ENCODE data around the gene NRDE2.

NRDE2 gene

DNA sequence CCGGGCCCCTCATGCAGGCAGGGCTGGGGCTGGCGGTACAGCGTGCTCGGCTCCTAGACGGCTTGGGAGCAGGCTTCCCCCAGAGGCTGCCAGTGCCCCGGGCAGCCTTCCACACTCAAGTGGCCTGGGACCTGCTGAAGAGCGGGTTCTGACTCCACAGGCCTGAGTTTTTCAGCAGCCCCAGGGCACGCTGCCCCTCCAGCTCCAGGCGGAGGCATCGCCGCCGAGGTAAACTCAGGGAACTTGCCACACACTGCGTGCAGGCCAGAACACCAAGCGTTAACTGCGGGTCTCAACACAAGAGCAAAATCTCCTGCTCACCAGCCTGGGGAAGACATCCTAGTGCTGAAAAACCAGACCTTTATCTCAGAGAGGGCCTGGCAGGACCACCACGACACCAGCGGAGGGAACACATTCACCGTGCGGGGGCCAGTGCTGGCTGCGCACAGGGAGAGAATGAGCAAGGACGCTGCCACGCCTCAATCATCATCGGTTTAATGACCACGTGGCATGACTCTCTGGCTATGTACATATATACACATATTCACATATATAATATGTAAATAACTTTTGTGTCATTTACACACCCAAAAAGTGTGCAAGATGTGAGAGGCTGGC is 54.1 kb downstream of the NRDE2 start:
- no peak for FAIRE-seq
- no peak for DNase-seq (ENCODE audit: insufficient read length)
- no peak for TF ChIP-seq POLR2A (IDR thresholded peaks at IDR 0.05; ENCODE audit: low read depth, low read length)
- TF ChIP-seq TAF1 (IDR thresholded peaks at IDR 0.05; ENCODE audit: borderline replicate concordance, low read depth, low read length): no peak
- no peak for TF ChIP-seq POLR2AphosphoS5 (IDR thresholded peaks at IDR 0.05; ENCODE audit: low read depth, low read length)

GRCh38 chr14:90276646-90277367 is 54.9 kb downstream of the NRDE2 start:
- FAIRE-seq (no peak), DNase-seq (ENCODE audit: insufficient read length) (no peak)
- no peak for TF ChIP-seq TAF1 (IDR thresholded peaks at IDR 0.05; ENCODE audit: borderline replicate concordance, low read depth, low read length)
- TF ChIP-seq POLR2AphosphoS5 (IDR thresholded peaks at IDR 0.05; ENCODE audit: low read depth, low read length): no peak
- TF ChIP-seq POLR2A (IDR thresholded peaks at IDR 0.05; ENCODE audit: low read depth, low read length): no peak

GRCh38 chr14:90275820-90276219 is 55.9 kb downstream of the NRDE2 start:
- FAIRE-seq: no peak
- TF ChIP-seq TAF1 (IDR thresholded peaks at IDR 0.05; ENCODE audit: borderline replicate concordance, low read depth, low read length) (no peak), POLR2AphosphoS5 (IDR thresholded peaks at IDR 0.05; ENCODE audit: low read depth, low read length) (no peak), POLR2A (IDR thresholded peaks at IDR 0.05; ENCODE audit: low read depth, low read length) (no peak)
- DNase-seq (ENCODE audit: insufficient read length): no peak

- FAIRE-seq (no peak), DNase-seq (ENCODE audit: insufficient read length) (no peak)
- no peak for TF ChIP-seq TAF1 (IDR thresholded peaks at IDR 0.05; ENCODE audit: borderline replicate concordance, low read depth, low read length)
- no peak for TF ChIP-seq POLR2A (IDR thresholded peaks at IDR 0.05; ENCODE audit: low read depth, low read length)
- TF ChIP-seq POLR2AphosphoS5 (IDR thresholded peaks at IDR 0.05; ENCODE audit: low read depth, low read length): no peak
Observed at GRCh38 chr14:90275458-90275814, 56.3 kb downstream of the NRDE2 start.

DNA sequence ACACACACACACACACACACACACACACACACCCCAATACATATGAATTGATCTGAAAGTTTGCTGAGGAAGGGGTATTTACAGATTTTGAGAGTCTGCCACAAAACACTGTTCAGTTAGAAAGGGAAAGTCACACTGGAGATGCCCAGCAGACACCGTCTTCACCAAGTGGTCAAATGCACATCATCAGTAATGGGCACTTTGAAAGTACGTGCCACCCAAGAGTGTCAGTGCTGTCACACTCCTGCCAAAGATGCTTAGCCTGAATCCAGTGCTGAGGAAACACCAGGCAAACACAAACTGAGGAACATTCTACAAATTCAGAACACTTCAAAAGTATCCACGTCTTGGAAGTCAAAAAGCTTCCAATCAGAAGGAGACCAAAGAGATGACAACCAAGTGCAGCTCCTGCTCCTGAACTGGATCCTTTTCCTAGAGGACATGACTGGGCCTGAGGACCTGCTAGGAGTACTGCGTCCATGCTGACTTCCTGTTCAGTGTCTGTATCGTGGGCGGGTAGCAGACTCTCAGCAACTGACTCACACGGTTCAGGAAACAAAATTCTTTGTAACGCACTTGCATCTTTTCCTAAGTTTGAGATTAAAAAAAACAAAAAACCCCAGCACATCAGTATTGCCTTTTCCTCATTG is 56.8 kb downstream of the NRDE2 start:
- DNase-seq (ENCODE audit: insufficient read length): no peak
- TF ChIP-seq POLR2A (IDR thresholded peaks at IDR 0.05; ENCODE audit: low read depth, low read length) (no peak), TAF1 (IDR thresholded peaks at IDR 0.05; ENCODE audit: borderline replicate concordance, low read depth, low read length) (no peak), POLR2AphosphoS5 (IDR thresholded peaks at IDR 0.05; ENCODE audit: low read depth, low read length) (peak; percentile 27; the same call in 1 of the 2 replicates)
- no peak for FAIRE-seq

GRCh38 chr14:90274019-90274418 is 57.7 kb downstream of the NRDE2 start:
- DNase-seq (ENCODE audit: insufficient read length) (no peak), FAIRE-seq (no peak)
- no peak for TF ChIP-seq POLR2A (IDR thresholded peaks at IDR 0.05; ENCODE audit: low read depth, low read length)
- peak; percentile 42; the same call in 1 of the 2 replicates for TF ChIP-seq POLR2AphosphoS5 (IDR thresholded peaks at IDR 0.05; ENCODE audit: low read depth, low read length)

DNA sequence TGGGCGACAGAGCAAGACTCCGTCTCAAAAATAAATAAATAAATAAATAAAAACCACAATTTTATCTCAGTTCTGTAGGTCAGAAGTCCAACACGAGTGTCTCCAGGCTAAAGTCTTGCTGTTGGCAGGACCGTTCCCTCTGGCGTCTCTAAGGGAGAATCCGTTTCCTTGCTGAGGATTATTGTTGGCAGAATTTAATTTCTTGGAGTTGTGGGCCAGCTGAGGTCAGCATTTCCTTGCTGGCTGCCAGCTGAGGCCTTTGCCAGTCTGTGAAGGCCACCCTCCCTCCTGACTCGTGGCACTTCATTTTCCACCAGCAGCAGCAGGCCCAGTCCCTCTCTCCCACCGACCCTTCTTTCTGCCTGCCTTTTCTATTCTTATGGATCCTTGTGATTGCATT is 58.2 kb downstream of the NRDE2 start:
- no peak for TF ChIP-seq POLR2A (IDR thresholded peaks at IDR 0.05; ENCODE audit: low read depth, low read length)
- no peak for TF ChIP-seq TAF1 (IDR thresholded peaks at IDR 0.05; ENCODE audit: borderline replicate concordance, low read depth, low read length)
- TF ChIP-seq POLR2AphosphoS5 (IDR thresholded peaks at IDR 0.05; ENCODE audit: low read depth, low read length): no peak; the same call in 1 of the 2 replicates
- no peak for FAIRE-seq
- no peak for DNase-seq (ENCODE audit: insufficient read length)

DNA sequence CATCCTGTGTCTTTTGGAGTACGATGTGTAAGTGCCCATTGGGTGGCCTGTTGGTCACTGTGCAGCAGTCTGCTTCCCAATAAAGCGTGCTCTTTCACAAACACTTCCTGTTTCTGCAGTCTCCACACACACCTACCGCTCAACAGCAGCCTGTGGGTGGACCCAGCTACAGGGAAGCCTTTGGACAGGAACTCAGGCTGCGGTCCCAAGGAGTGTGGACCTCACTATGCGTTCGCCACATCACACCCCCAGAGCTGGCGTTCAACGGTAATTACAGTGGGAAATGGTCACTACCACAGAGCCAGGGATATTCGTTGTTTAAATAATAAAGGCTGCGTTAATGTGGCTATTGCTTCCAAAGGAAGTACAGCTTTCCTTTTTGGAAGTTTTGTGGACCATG is 59.2 kb downstream of the NRDE2 start:
- TF ChIP-seq TAF1 (IDR thresholded peaks at IDR 0.05; ENCODE audit: borderline replicate concordance, low read depth, low read length) (no peak), POLR2AphosphoS5 (IDR thresholded peaks at IDR 0.05; ENCODE audit: low read depth, low read length) (no peak)
- FAIRE-seq: no peak
- no peak for DNase-seq (ENCODE audit: insufficient read length)

GRCh38 chr14:90268420-90268819 is 63.3 kb downstream of the NRDE2 start:
- DNase-seq (ENCODE audit: insufficient read length): no peak
- TF ChIP-seq POLR2AphosphoS5 (IDR thresholded peaks at IDR 0.05; ENCODE audit: low read depth, low read length): no peak
- TF ChIP-seq TAF1 (IDR thresholded peaks at IDR 0.05; ENCODE audit: borderline replicate concordance, low read depth, low read length): no peak
- TF ChIP-seq POLR2A (IDR thresholded peaks at IDR 0.05; ENCODE audit: low read depth, low read length): no peak
- FAIRE-seq: no peak

DNA sequence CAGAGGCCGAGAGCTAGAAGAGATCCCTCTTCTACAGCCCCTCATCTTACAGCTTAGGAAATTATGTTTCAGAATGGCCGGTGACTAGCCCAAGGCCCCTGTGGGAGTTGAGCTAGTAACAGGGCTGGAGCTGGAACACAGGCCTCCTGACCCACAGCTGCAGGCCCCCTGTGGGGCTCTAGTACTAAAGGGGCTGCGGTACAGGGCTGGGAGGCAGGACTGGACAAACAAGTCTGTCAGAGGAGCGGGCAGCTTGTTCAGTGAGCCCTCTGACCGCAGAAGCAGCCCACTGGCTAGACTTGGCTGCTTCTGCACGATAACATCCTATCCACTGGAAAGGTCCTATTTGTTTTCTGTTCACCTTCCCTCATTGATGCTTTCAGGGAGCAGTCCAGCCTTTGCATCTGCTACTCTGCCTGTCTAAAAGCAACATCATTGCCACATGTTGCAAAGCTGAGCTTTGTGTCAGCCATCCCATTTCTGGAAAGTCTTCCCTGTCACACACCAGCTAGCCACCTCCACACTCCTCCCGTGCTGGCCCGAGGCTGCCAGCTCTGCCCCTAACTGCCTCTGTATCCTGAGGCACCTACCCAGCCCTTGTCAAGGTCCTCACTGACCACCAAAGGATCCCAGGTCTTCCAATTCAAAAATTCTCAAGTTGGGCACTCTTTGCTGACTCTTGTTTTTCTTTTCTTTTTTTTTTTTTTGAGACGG is 65.1 kb downstream of the NRDE2 start:
- no peak for FAIRE-seq
- TF ChIP-seq POLR2AphosphoS5 (IDR thresholded peaks at IDR 0.05; ENCODE audit: low read depth, low read length) (no peak; the same call in 1 of the 2 replicates), POLR2A (IDR thresholded peaks at IDR 0.05; ENCODE audit: low read depth, low read length) (no peak), TAF1 (IDR thresholded peaks at IDR 0.05; ENCODE audit: borderline replicate concordance, low read depth, low read length) (no peak)
- DNase-seq (ENCODE audit: insufficient read length): no peak

DNA sequence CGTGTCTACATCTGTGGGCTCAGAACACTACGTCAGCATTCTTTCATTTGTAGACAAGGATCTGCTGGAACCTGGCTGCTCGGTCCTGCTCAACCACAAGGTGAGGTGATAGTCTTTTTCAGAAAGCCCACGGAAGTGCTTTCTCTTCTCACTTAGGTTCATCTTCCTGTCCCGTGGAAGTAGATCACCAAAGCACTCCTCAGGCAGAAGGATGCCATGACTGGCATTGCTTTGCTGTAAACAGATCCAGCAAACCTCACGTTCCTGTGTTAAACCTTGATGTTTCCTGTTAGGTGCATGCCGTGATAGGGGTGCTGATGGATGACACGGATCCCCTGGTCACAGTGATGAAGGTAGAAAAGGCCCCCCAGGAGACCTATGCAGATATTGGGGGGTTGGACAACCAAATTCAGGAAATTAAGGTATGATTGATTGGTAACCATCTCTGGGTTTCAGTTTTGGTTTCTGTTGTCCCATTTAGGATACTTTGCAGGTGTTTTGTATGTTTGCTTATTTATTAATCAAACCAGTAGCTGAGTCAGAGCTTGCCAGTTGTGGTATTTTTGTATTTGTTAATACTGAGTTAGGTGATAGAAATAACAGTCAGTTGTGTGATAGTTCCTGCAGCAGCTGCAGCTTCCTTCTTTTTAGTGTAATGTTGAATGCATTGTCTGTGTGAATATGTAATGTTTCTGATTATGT is 67.8 kb downstream of the NRDE2 start:
- DNase-seq (ENCODE audit: insufficient read length): no peak
- TF ChIP-seq POLR2A (IDR thresholded peaks at IDR 0.05; ENCODE audit: low read depth, low read length): no peak
- no peak for TF ChIP-seq POLR2AphosphoS5 (IDR thresholded peaks at IDR 0.05; ENCODE audit: low read depth, low read length)
- TF ChIP-seq TAF1 (IDR thresholded peaks at IDR 0.05; ENCODE audit: borderline replicate concordance, low read depth, low read length): no peak
- FAIRE-seq: no peak
